HCT116 (cell line): ENCODE measurements around the gene PFKFB3. TPM values are rescaled to one million over a fixed set of nuclear protein-coding genes. Genes with fewer than 3 reads are reported as not detected.

Source experiments
- ATAC-seq: fragments of 200-7000 bp; cut with Tn5 transposase; 2 replicates; pipeline ENCODE4 v1.9.1; 2020; ENCODE audit warnings: mild to moderate bottlenecking, moderate library complexity
- BruUV-seq: library from RNA; stranded (reverse); fragments of 400-500 nt; replicated peaks from 2 replicates; lab custom pipeline; 2021; lab: Mats Ljungman, UMichigan
- CTCF ChIA-PET: fragments of 300-600 bp; sonication (Branson Sonifier 250); formaldehyde crosslinking; loops from one replicate; lab custom pipeline; 2021; ENCODE audit warnings: antibody characterized with exemption; lab: Charles Lee
- POLR2A ChIA-PET: fragments of 300-600, 350-600 bp; sonication (Branson Sonifier 250); formaldehyde crosslinking; loops from one replicate; lab custom pipeline; 2021; ENCODE audit warnings: antibody characterized with exemption; lab: Charles Lee
- RAD21 ChIA-PET, 2 experiments: fragments of 300-600 bp; sonication (Branson Sonifier 250); formaldehyde crosslinking; loops; one replicate each; lab custom pipeline; 2023; ENCODE audit warnings: low total read pairs in 2 of 2; ENCODE audit not compliant: uncharacterized antibody in 2 of 2, unreplicated experiment in 2 of 2, low non-redundant PET in 1 of 2; lab: Charles Lee
- DNase-seq: peaks from one replicate; pipeline ENCODE4 v3.0.0-alpha.2; 2010; ENCODE audit warnings: low read depth, low spot score
- H2AFZ ChIP-seq: fragments of 200-600 bp; shearing (Covaris generic), sonication (generic); 2 replicates; pipeline ENCODE4 v1.6.1; 2017; ENCODE audit warnings: low read depth, mixed run types, mixed read lengths, antibody characterized with exemption, low read length; ENCODE audit not compliant: poor library complexity, severe bottlenecking
- H3K27ac ChIP-seq: 2 replicates; pipeline ENCODE4 v1.5.1; 2012; ENCODE audit warnings: low read depth, low read length
- H3K27me3 ChIP-seq: fragments of 200-600 bp; sonication (generic); 2 replicates; pipeline ENCODE4 v1.6.1; 2016; ENCODE audit warnings: mixed run types, low read length, mixed read lengths; ENCODE audit not compliant: insufficient read depth
- H3K36me3 ChIP-seq, 2 experiments: fragments of 200-500 bp in 1 of 2; fragments of 200-600 bp in 1 of 2; sonication (Bioruptor generic) in 1 of 2; sonication (generic) in 1 of 2; 2 replicates each; pipeline versions ENCODE4 v1.5.1 to v1.6.1; 2014 to 2016; ENCODE audit warnings: low read length in 2 of 2, inconsistent platforms in 1 of 2, mixed read lengths in 1 of 2, mixed run types in 1 of 2; ENCODE audit not compliant: insufficient read depth in 2 of 2, control insufficient read depth in 1 of 2
- H3K4me1 ChIP-seq, 2 experiments: fragments of 200-600 bp in 1 of 2; sonication (generic) in 1 of 2; 2 replicates each; pipeline versions ENCODE4 v1.5.1 to v1.6.1; 2012 to 2017; ENCODE audit warnings: low read length in 2 of 2, inconsistent platforms in 1 of 2, mild to moderate bottlenecking in 1 of 2, mixed read lengths in 1 of 2, mixed run types in 1 of 2, moderate library complexity in 1 of 2; ENCODE audit not compliant: insufficient read depth in 2 of 2, control insufficient read depth in 1 of 2
- H3K4me2 ChIP-seq: fragments of 200-600 bp; sonication (generic); 2 replicates; pipeline ENCODE4 v1.6.1; 2017; ENCODE audit warnings: mixed run types, low read length, mixed read lengths
- H3K4me3 ChIP-seq, 2 experiments: fragments of 200-600 bp in 1 of 2; sonication (generic) in 1 of 2; replicated peaks in 1 of 2; 2 replicates each; pipeline ENCODE4 v1.5.1; 2011 to 2016; ENCODE audit warnings: low read length in 2 of 2, control low read depth in 1 of 2, low read depth in 1 of 2, mild to moderate bottlenecking in 1 of 2, mixed read lengths in 1 of 2, mixed run types in 1 of 2
- H3K79me2 ChIP-seq: fragments of 200-600 bp; sonication (generic); 2 replicates; pipeline ENCODE4 v1.6.1; 2017; ENCODE audit warnings: mild to moderate bottlenecking, mixed run types, low read length, moderate library complexity, mixed read lengths; ENCODE audit not compliant: insufficient read depth
- H3K9ac ChIP-seq: fragments of 200-600 bp; sonication (generic); 2 replicates; pipeline ENCODE4 v1.6.1; 2016; ENCODE audit warnings: low read length, mixed read lengths
- H3K9me2 ChIP-seq: fragments of 200-600 bp; sonication (generic), shearing (Covaris generic); 2 replicates; pipeline ENCODE4 v1.6.1; 2017; ENCODE audit warnings: mixed run types, mild to moderate bottlenecking, moderate library complexity; ENCODE audit not compliant: insufficient read depth
- H3K9me3 ChIP-seq, 2 experiments: fragments of 200-500 bp in 1 of 2; fragments of 200-600 bp in 1 of 2; sonication (Bioruptor generic) in 1 of 2; sonication (generic) in 1 of 2; 2 replicates each; pipeline ENCODE4 v1.6.1; 2014 to 2017; ENCODE audit warnings: low read length in 2 of 2, mixed read lengths in 2 of 2, inconsistent platforms in 1 of 2, low read depth in 1 of 2, mild to moderate bottlenecking in 1 of 2, mixed run types in 1 of 2, moderate library complexity in 1 of 2; ENCODE audit not compliant: control insufficient read depth in 1 of 2, insufficient read depth in 1 of 2
- H4K20me1 ChIP-seq: fragments of 200-600 bp; sonication (generic), shearing (Covaris generic); 2 replicates; pipeline ENCODE4 v1.6.1; 2017; ENCODE audit warnings: mixed run types, mild to moderate bottlenecking, moderate library complexity; ENCODE audit not compliant: insufficient read depth
- CBX3 ChIP-seq: IDR thresholded peaks from 2 replicates; pipeline ENCODE4 v1.6.1; 2012; ENCODE audit warnings: low read depth
- EGR1 ChIP-seq: IDR thresholded peaks from 2 replicates; pipeline ENCODE4 v1.6.1; 2012; ENCODE audit warnings: low read depth
- EZH2 ChIP-seq: fragments of 200-600 bp; sonication (generic); IDR thresholded peaks from 2 replicates; pipeline ENCODE4 v1.6.1; 2017; ENCODE audit warnings: antibody characterized with exemption, mixed run types
- FOSL1 ChIP-seq: IDR thresholded peaks from 2 replicates; pipeline ENCODE4 v1.6.1; 2012; ENCODE audit warnings: low read depth
- JUND ChIP-seq: IDR thresholded peaks from 2 replicates; pipeline ENCODE4 v1.6.1; 2012
- POLR2A ChIP-seq: IDR thresholded peaks from 2 replicates; pipeline ENCODE4 v1.7.0; 2011; ENCODE audit warnings: borderline replicate concordance; ENCODE audit not compliant: insufficient read depth, insufficient read length; ENCODE audit errors: extremely low read depth
- SIN3A ChIP-seq: IDR thresholded peaks from 2 replicates; pipeline ENCODE4 v1.6.1; 2012; ENCODE audit warnings: low read depth
- SP1 ChIP-seq: IDR thresholded peaks from 2 replicates; pipeline ENCODE4 v1.6.1; 2012; ENCODE audit warnings: low read depth
- TCF7L2 ChIP-seq: IDR thresholded peaks from 2 replicates; pipeline ENCODE4 v1.7.0; 2011; ENCODE audit warnings: borderline replicate concordance, inconsistent platforms; ENCODE audit not compliant: insufficient read depth, insufficient read length; ENCODE audit errors: extremely low read depth
- YY1 ChIP-seq: IDR thresholded peaks from 2 replicates; pipeline ENCODE4 v1.6.1; 2011; ENCODE audit warnings: low read length, low read depth, moderate library complexity, mild to moderate bottlenecking; ENCODE audit not compliant: insufficient replicate concordance; ENCODE audit errors: extremely low read depth
- ZFX ChIP-seq: fragments of 450-650 bp; IDR thresholded peaks from 2 replicates; pipeline ENCODE4 v1.6.1; 2017
- ZNF274 ChIP-seq: fragments of 200-500 bp; sonication (Bioruptor generic); IDR thresholded peaks from 2 replicates; pipeline ENCODE4 v1.6.1; 2014; ENCODE audit warnings: mild to moderate bottlenecking, low read depth, low read length, inconsistent platforms
- intact Hi-C: fragments of 100-400 bp; cut with micrococcal nuclease; formaldehyde crosslinking; loops from 2 replicates; pipeline ENCODE4 v1.10.0; 2022
- total RNA-seq: library from RNA; stranded (reverse); gene quantifications from one replicate; pipeline ENCODE4 v1.2.1, GENCODE V29; 2021; ENCODE audit not compliant: unreplicated experiment
- TF ChIP-seq, protein P1 (sequence below): IDR thresholded peaks from 2 replicates; pipeline ENCODE4 v1.6.1; 2011; ENCODE audit warnings: mild to moderate bottlenecking, low read length, moderate library complexity; ENCODE audit not compliant: insufficient replicate concordance; ENCODE audit errors: extremely low read depth

PFKFB3 gene
- total RNA-seq, 1 experiment from 2014 or later = 50.8 TPM

DNA sequence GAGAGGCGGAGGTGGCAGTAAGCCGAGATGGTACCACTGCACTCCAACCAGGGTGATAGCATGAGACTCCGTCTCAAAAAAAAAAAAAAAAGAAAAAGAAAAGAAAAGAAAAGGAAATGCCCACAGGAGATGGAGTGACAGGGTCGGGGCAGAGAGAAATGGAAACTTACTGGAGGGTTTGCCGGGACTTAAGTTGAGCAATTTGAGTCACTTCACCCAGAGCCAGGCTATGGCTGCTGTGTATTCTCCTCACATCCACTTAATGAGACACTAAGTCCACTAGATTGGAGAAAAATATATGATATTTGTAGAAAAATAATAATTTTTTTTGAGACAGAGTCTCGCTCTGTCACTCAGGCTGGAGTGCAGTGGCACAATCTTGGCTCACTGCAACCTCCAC, 4.6 kb upstream of the PFKFB3 start:
- H3K36me3 ChIP-seq = no peaks in the 10 kb centered on the region
- H2AFZ ChIP-seq = no peak overlapping the region
- DNase-seq = no peak
- intact Hi-C loops = no loop called here
- H3K27ac ChIP-seq = no peak overlapping the region
- ChIA-PET CTCF (interaction anchor here (2.5 kb wide), 1 partner anchor 203 kb away, joined by 24 read pairs; no protein-coding TSS in a partner anchor), RAD21 (interaction anchor here in 1 of 2 experiments (0.5 kb wide), 1 partner anchor 186 kb away, joined by 8 read pairs; no protein-coding TSS in a partner anchor), POLR2A (no interaction called here)
- no peaks in the 10 kb centered on the region for H3K9me3 ChIP-seq
- TF ChIP-seq EZH2 = no peak
- TF ChIP-seq ZFX = no peak
- no peak for TF ChIP-seq CBX3
- TF ChIP-seq SIN3A = no peak
- no peak for TF ChIP-seq POLR2A
- TF ChIP-seq JUND = no peak
- TF ChIP-seq EGR1 = no peak
- no peak for TF ChIP-seq SP1
- TF ChIP-seq YY1 = no peak
- TF ChIP-seq ZNF274 = no peak
- TF ChIP-seq FOSL1 = no peak
- TF ChIP-seq, protein P1, sequence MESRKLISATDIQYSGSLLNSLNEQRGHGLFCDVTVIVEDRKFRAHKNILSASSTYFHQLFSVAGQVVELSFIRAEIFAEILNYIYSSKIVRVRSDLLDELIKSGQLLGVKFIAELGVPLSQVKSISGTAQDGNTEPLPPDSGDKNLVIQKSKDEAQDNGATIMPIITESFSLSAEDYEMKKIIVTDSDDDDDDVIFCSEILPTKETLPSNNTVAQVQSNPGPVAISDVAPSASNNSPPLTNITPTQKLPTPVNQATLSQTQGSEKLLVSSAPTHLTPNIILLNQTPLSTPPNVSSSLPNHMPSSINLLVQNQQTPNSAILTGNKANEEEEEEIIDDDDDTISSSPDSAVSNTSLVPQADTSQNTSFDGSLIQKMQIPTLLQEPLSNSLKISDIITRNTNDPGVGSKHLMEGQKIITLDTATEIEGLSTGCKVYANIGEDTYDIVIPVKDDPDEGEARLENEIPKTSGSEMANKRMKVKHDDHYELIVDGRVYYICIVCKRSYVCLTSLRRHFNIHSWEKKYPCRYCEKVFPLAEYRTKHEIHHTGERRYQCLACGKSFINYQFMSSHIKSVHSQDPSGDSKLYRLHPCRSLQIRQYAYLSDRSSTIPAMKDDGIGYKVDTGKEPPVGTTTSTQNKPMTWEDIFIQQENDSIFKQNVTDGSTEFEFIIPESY = no peak
- no peak for TF ChIP-seq TCF7L2
- no peaks in the 10 kb centered on the region for H3K9me2 ChIP-seq
- peaks cover 26% of the 10 kb centered on the region; the same call in 1 of the 2 replicates for H3K79me2 ChIP-seq
- H4K20me1 ChIP-seq = no peaks in the 10 kb centered on the region
- no peak overlapping the region for H3K4me2 ChIP-seq
- BruUV-seq = no TSS peak
- peaks cover 0 to 18% of the 10 kb centered on the region in 2 experiments; a peak in 1 of 4 replicates for H3K4me1 ChIP-seq
- ATAC-seq = no peak
- no peaks in the 10 kb centered on the region for H3K27me3 ChIP-seq
- no peak overlapping the region for H3K9ac ChIP-seq
- no peak overlapping the region for H3K4me3 ChIP-seq
